Astrocyte of the cerebellum (primary cell): Measurements from ENCODE around the gene CRYGD.

Experiments used
- DNase-seq: peaks from one replicate; pipeline ENCODE4 v3.0.0-alpha.2; 2011; ENCODE audit warnings: low read depth
- H3K4me3 ChIP-seq: 2 replicates; pipeline ENCODE4 v1.5.1; 2011; ENCODE audit warnings: mild to moderate bottlenecking, low read depth, low read length, moderate library complexity
- CTCF ChIP-seq: IDR thresholded peaks from 2 replicates; pipeline ENCODE4 v1.5.1; 2012; ENCODE audit warnings: low read length, low read depth, moderate library complexity, mild to moderate bottlenecking; ENCODE audit errors: missing control alignments
- in situ Hi-C: cut with HindIII; loops from 2 replicates; pipeline ENCODE4 v1.10.0; 2017; ENCODE audit warnings: low sequenced_read_pairs

The CRYGD gene

GRCh38 chr2:208150094-208150493 is 25.8 kb upstream of the CRYGD start:
- in situ Hi-C loops = no loop called here
- no peak overlapping the region for H3K4me3 ChIP-seq
- TF ChIP-seq CTCF = no peak
- no peak for DNase-seq

GRCh38 chr2:208148803-208149202 is 24.5 kb upstream of the CRYGD start:
- H3K4me3 ChIP-seq = no peak overlapping the region
- in situ Hi-C loops = no loop called here
- no peak for TF ChIP-seq CTCF
- DNase-seq = no peak

GRCh38 chr2:208147759-208148158 is 23.4 kb upstream of the CRYGD start:
- H3K4me3 ChIP-seq = no peak overlapping the region
- in situ Hi-C loops = no loop called here
- no peak for DNase-seq
- no peak for TF ChIP-seq CTCF

GRCh38 chr2:208147008-208147407 is 22.7 kb upstream of the CRYGD start:
- H3K4me3 ChIP-seq = no peak overlapping the region
- DNase-seq = no peak
- in situ Hi-C loops = no loop called here
- TF ChIP-seq CTCF = no peak

GRCh38 chr2:208146006-208146405 is 21.7 kb upstream of the CRYGD start, which contains the start of gene CRYGB:
CRYGB (minus strand) TSS chr2:208146158; CDS start chr2:208146120, 38 bp downstream.
- DNase-seq = no peak
- no peak for TF ChIP-seq CTCF
- H3K4me3 ChIP-seq = no peak within 1 kb of the TSS
- in situ Hi-C loops = no loop called here

- H3K4me3 ChIP-seq = no peak overlapping the region
- no peak for DNase-seq
- no peak for TF ChIP-seq CTCF
- in situ Hi-C loops = no loop called here
These were observed 18.8 kb upstream of the CRYGD start for GRCh38 chr2:208142925-208143799.
